Astrocyte (in vitro differentiated cells and primary cell): ENCODE measurements around the gene ZNF438. TPM values are rescaled to one million over a fixed set of nuclear protein-coding genes. Genes with fewer than 3 reads are reported as not detected.

Experiments
- DNase-seq: peaks from one replicate; pipeline ENCODE4 v3.0.0-alpha.2; 2010; ENCODE audit warnings: low read depth
- FAIRE-seq: peaks from 2 replicates; lab custom pipeline; 2011; peaks lifted over from hg19 to GRCh38; lab: Jason Lieb, UNC
- H2AFZ ChIP-seq: 2 replicates; pipeline ENCODE4 v1.6.0; 2012; ENCODE audit warnings: low read depth, low read length, inconsistent platforms
- H3K27ac ChIP-seq: 2 replicates; pipeline ENCODE4 v1.5.1; 2011; ENCODE audit warnings: low read depth, low read length, inconsistent platforms
- H3K27me3 ChIP-seq: 2 replicates; pipeline ENCODE4 v1.6.0; 2011; ENCODE audit warnings: low read length, inconsistent platforms; ENCODE audit not compliant: insufficient read depth
- H3K36me3 ChIP-seq: 2 replicates; pipeline ENCODE4 v1.5.1; 2011; ENCODE audit warnings: low read length, inconsistent platforms; ENCODE audit not compliant: insufficient read depth
- H3K4me1 ChIP-seq: 2 replicates; pipeline ENCODE4 v1.5.1; 2011; ENCODE audit warnings: low read length, inconsistent platforms; ENCODE audit not compliant: insufficient read depth
- H3K4me2 ChIP-seq: 2 replicates; pipeline ENCODE4 v1.6.0; 2012; ENCODE audit warnings: low read length, inconsistent platforms
- H3K4me3 ChIP-seq: 2 replicates; pipeline ENCODE4 v1.5.1; 2011; ENCODE audit warnings: low read depth, mild to moderate bottlenecking, low read length, inconsistent platforms; ENCODE audit not compliant: insufficient read depth
- H3K79me2 ChIP-seq: 2 replicates; pipeline ENCODE4 v1.6.0; 2012; ENCODE audit warnings: mild to moderate bottlenecking, low read length, inconsistent platforms; ENCODE audit not compliant: insufficient read depth
- H3K9ac ChIP-seq: 2 replicates; pipeline ENCODE4 v1.6.0; 2012; ENCODE audit warnings: mild to moderate bottlenecking, low read length, inconsistent platforms
- H3K9me3 ChIP-seq: 2 replicates; pipeline ENCODE4 v1.5.1; 2012; ENCODE audit warnings: low read depth, mild to moderate bottlenecking, low read length, inconsistent platforms; ENCODE audit not compliant: insufficient read depth
- H4K20me1 ChIP-seq: 2 replicates; pipeline ENCODE4 v1.6.0; 2012; ENCODE audit warnings: low read length, inconsistent platforms; ENCODE audit not compliant: insufficient read depth
- H3K27ac Mint-ChIP-seq: one replicate; pipeline ENCODE4 v1.8.0; 2021; ENCODE audit warnings: mild to moderate bottlenecking, mixed read lengths; ENCODE audit not compliant: unreplicated experiment
- H3K27me3 Mint-ChIP-seq: one replicate; pipeline ENCODE4 v1.8.0; 2021; ENCODE audit warnings: low read depth, mixed read lengths; ENCODE audit not compliant: unreplicated experiment
- H3K36me3 Mint-ChIP-seq: one replicate; pipeline ENCODE4 v1.8.0; 2021; ENCODE audit warnings: low read depth, mixed read lengths; ENCODE audit not compliant: unreplicated experiment
- H3K4me1 Mint-ChIP-seq: one replicate; pipeline ENCODE4 v1.8.0; 2021; ENCODE audit warnings: low read depth, mixed read lengths; ENCODE audit not compliant: unreplicated experiment
- H3K4me3 Mint-ChIP-seq: one replicate; pipeline ENCODE4 v1.8.0; 2021; ENCODE audit warnings: mild to moderate bottlenecking, moderate library complexity, mixed read lengths; ENCODE audit not compliant: unreplicated experiment
- H3K9me3 Mint-ChIP-seq: one replicate; pipeline ENCODE4 v1.8.0; 2021; ENCODE audit warnings: mild to moderate bottlenecking, mixed read lengths; ENCODE audit not compliant: unreplicated experiment
- CTCF ChIP-seq: IDR thresholded peaks from 2 replicates; pipeline ENCODE4 v1.5.1; 2011; ENCODE audit warnings: low read depth, mild to moderate bottlenecking, inconsistent platforms, low read length, moderate library complexity; ENCODE audit not compliant: insufficient read depth
- EZH2 ChIP-seq: IDR thresholded peaks from 2 replicates; pipeline ENCODE4 v1.6.1; 2012; ENCODE audit warnings: mild to moderate bottlenecking, low read length, inconsistent platforms; ENCODE audit not compliant: insufficient read depth
- total RNA-seq: library from RNA; stranded (reverse); gene quantifications from 2 replicates; pipeline ENCODE4 v1.2.1, GENCODE V29; 2021

ZNF438 gene
- total RNA-seq, 1 donor from 2014 or later, result 2.2 TPM

- TF ChIP-seq EZH2 (no peak), CTCF (no peak)
- DNase-seq, result no peak
- H3K4me3 ChIP-seq, result no peak overlapping the region
- H2AFZ ChIP-seq, result no peak overlapping the region
- no peak overlapping the region for H3K27ac ChIP-seq
- no peak for FAIRE-seq
- no peaks in the 10 kb centered on the region for H3K27me3 ChIP-seq
- no peaks in the 10 kb centered on the region for H3K4me1 ChIP-seq
- H3K36me3 ChIP-seq, result no peaks in the 10 kb centered on the region
- H3K27me3 Mint-ChIP-seq, result no peaks in the 10 kb centered on the region
- H3K9me3 ChIP-seq, result no peaks in the 10 kb centered on the region
- H3K4me3 Mint-ChIP-seq, result no peak overlapping the region
- no peaks in the 10 kb centered on the region for H3K9me3 Mint-ChIP-seq
- no peaks in the 10 kb centered on the region for H4K20me1 ChIP-seq
- H3K36me3 Mint-ChIP-seq, result peaks cover 3% of the 10 kb centered on the region
- H3K79me2 ChIP-seq, result no peaks in the 10 kb centered on the region
- H3K4me1 Mint-ChIP-seq, result no peaks in the 10 kb centered on the region
- H3K4me2 ChIP-seq, result no peak overlapping the region
- H3K9ac ChIP-seq, result no peak overlapping the region
- H3K27ac Mint-ChIP-seq, result no peak overlapping the region
Observed at GRCh38 chr10:30883751-30884150, 147.9 kb downstream of the ZNF438 start.

GRCh38 chr10:30883116-30883515 lies 148.5 kb downstream of the ZNF438 start:
- H3K27ac Mint-ChIP-seq, result no peak overlapping the region
- H3K36me3 Mint-ChIP-seq, result peaks cover 3% of the 10 kb centered on the region
- Histone ChIP-seq H3K79me2 (no peaks in the 10 kb centered on the region), H3K27me3 (no peaks in the 10 kb centered on the region), H3K4me3 (no peak overlapping the region), H4K20me1 (no peaks in the 10 kb centered on the region), H3K9me3 (no peaks in the 10 kb centered on the region), H3K27ac (no peak overlapping the region), H3K36me3 (no peaks in the 10 kb centered on the region), H3K4me1 (no peaks in the 10 kb centered on the region), H2AFZ (no peak overlapping the region), H3K9ac (no peak overlapping the region), H3K4me2 (no peak overlapping the region)
- H3K9me3 Mint-ChIP-seq, result no peaks in the 10 kb centered on the region
- no peak overlapping the region for H3K4me3 Mint-ChIP-seq
- H3K27me3 Mint-ChIP-seq, result no peaks in the 10 kb centered on the region
- TF ChIP-seq CTCF (no peak), EZH2 (no peak)
- no peak for FAIRE-seq
- no peak for DNase-seq
- no peaks in the 10 kb centered on the region for H3K4me1 Mint-ChIP-seq

- Mint-ChIP-seq H3K9me3 (no peaks in the 10 kb centered on the region), H3K36me3 (peaks cover 3% of the 10 kb centered on the region), H3K27ac (no peak overlapping the region), H3K27me3 (no peaks in the 10 kb centered on the region), H3K4me1 (no peaks in the 10 kb centered on the region), H3K4me3 (no peak overlapping the region)
- no peak overlapping the region for H3K9ac ChIP-seq
- no peak for FAIRE-seq
- H3K9me3 ChIP-seq, result no peaks in the 10 kb centered on the region
- no peak overlapping the region for H3K4me3 ChIP-seq
- DNase-seq, result no peak
- H3K4me1 ChIP-seq, result no peaks in the 10 kb centered on the region
- H4K20me1 ChIP-seq, result no peaks in the 10 kb centered on the region
- no peaks in the 10 kb centered on the region for H3K79me2 ChIP-seq
- no peaks in the 10 kb centered on the region for H3K36me3 ChIP-seq
- no peak overlapping the region for H3K27ac ChIP-seq
- H3K27me3 ChIP-seq, result no peaks in the 10 kb centered on the region
- H2AFZ ChIP-seq, result no peak overlapping the region
- H3K4me2 ChIP-seq, result no peak overlapping the region
- TF ChIP-seq CTCF (no peak), EZH2 (no peak)
Observed at GRCh38 chr10:30882281-30882680, 149.4 kb downstream of the ZNF438 start.
